ENCODE measurements around the gene PRKAR1A. TPM values are rescaled to one million over a fixed set of nuclear protein-coding genes. Genes with fewer than 3 reads are reported as not detected.

PRKAR1A gene
- total RNA-seq, 2 donors from 2014 or later, result 296 to 409 TPM

GRCh38 chr17:68526548-68526947, 14.3 kb downstream of the PRKAR1A start:
- Histone ChIP-seq H3K36me3 (peaks cover 0 to 20% of the 10 kb centered on the region in 2 donors), H3K4me1 (replicated peaks) (no peaks in the 10 kb centered on the region), H3K4me3 (no peak overlapping the region), H3K27me3 (replicated peaks; ENCODE audit: insufficient read depth) (no peaks in the 10 kb centered on the region), H3K9me3 (no peaks in the 10 kb centered on the region), H3K27ac (no peak overlapping the region)
- TF ChIP-seq POLR2A (IDR thresholded peaks at IDR 0.05) (no peak), CTCF (IDR thresholded peaks at IDR 0.05) (no peak), POLR2AphosphoS5 (IDR thresholded peaks at IDR 0.05) (no peak)
- intact Hi-C loops (cut with DNase I), result no loop called here
- WGBS, result 75% methylated on average over 3 of the region's 3 CpGs
- DNase-seq (ENCODE audit: low spot score), result no peak

- 71% methylated on average over 4 of the region's 4 CpGs for WGBS
- Histone ChIP-seq H3K27me3 (replicated peaks; ENCODE audit: insufficient read depth) (no peaks in the 10 kb centered on the region), H3K27ac (no peak overlapping the region), H3K4me1 (replicated peaks) (no peaks in the 10 kb centered on the region), H3K4me3 (no peak overlapping the region), H3K9me3 (no peaks in the 10 kb centered on the region), H3K36me3 (peaks cover 0 to 20% of the 10 kb centered on the region in 2 donors)
- intact Hi-C loops (cut with DNase I), result no loop called here
- no peak for DNase-seq (ENCODE audit: low spot score)
- TF ChIP-seq POLR2AphosphoS5 (IDR thresholded peaks at IDR 0.05) (no peak), CTCF (IDR thresholded peaks at IDR 0.05) (no peak), POLR2A (IDR thresholded peaks at IDR 0.05) (no peak)
These were observed 15.1 kb downstream of the PRKAR1A start for GRCh38 chr17:68527314-68527713.

- DNase-seq (ENCODE audit: low spot score), result no peak
- H3K27ac ChIP-seq, result no peak overlapping the region
- no peaks in the 10 kb centered on the region for H3K9me3 ChIP-seq
- H3K4me1 ChIP-seq (replicated peaks), result no peaks in the 10 kb centered on the region
- no peaks in the 10 kb centered on the region for H3K27me3 ChIP-seq (replicated peaks; ENCODE audit: insufficient read depth)
- intact Hi-C loops (cut with DNase I), result loop anchor here (5.0 to 10.0 kb wide), 2 partner anchors 74 to 231 kb away; partner anchors contain the start of gene FAM20A
- 89% methylated on average over 4 of the region's 4 CpGs for WGBS
- no peak overlapping the region for H3K4me3 ChIP-seq
- peaks cover 0 to 16% of the 10 kb centered on the region in 2 donors for H3K36me3 ChIP-seq
- TF ChIP-seq POLR2AphosphoS5 (IDR thresholded peaks at IDR 0.05) (no peak), POLR2A (IDR thresholded peaks at IDR 0.05) (no peak), CTCF (IDR thresholded peaks at IDR 0.05) (no peak)
These were observed 19.0 kb downstream of the PRKAR1A start for GRCh38 chr17:68531252-68531651.

GRCh38 chr17:68532826-68533225, 20.6 kb downstream of the PRKAR1A start:
- 89% methylated on average over 3 of the region's 3 CpGs for WGBS
- Histone ChIP-seq H3K9me3 (no peaks in the 10 kb centered on the region), H3K27me3 (replicated peaks; ENCODE audit: insufficient read depth) (no peaks in the 10 kb centered on the region), H3K36me3 (peaks cover 0 to 14% of the 10 kb centered on the region in 2 donors), H3K4me1 (replicated peaks) (no peaks in the 10 kb centered on the region), H3K27ac (no peak overlapping the region), H3K4me3 (no peak overlapping the region)
- TF ChIP-seq POLR2AphosphoS5 (IDR thresholded peaks at IDR 0.05) (no peak), POLR2A (IDR thresholded peaks at IDR 0.05) (no peak), CTCF (IDR thresholded peaks at IDR 0.05) (no peak)
- no peak for DNase-seq (ENCODE audit: low spot score)
- intact Hi-C loops (cut with DNase I), result loop anchor here (5.0 to 10.0 kb wide), 2 partner anchors 72 to 229 kb away; partner anchors contain the start of gene FAM20A

Data from prostate gland (tissue), 2 donors.